HEK293 (cell line): ENCODE measurements around the gene ZNF33A.

Experiments used
- CTCF ChIA-PET: fragments of 350-600 bp; formaldehyde crosslinking; extraction: SDS; loops from one replicate; lab custom pipeline; 2021; ENCODE audit warnings: antibody characterized with exemption; lab: Yijun Ruan, JAX
- POLR2A ChIA-PET: fragments of 300-600 bp; formaldehyde crosslinking; extraction: SDS; loops from one replicate; lab custom pipeline; 2020; ENCODE audit warnings: antibody characterized with exemption, inconsistent platforms; lab: Yijun Ruan, JAX
- H3K27ac ChIP-seq: fragments of 200-500 bp; sonication (Bioruptor generic); 2 replicates; pipeline ENCODE4 v1.5.1; 2014; ENCODE audit warnings: low read depth, low read length, control low read depth, inconsistent platforms; ENCODE audit errors: extremely low read depth
- H3K36me3 ChIP-seq, 2 experiments: fragments of 200-500 bp in 1 of 2; sonication (Bioruptor generic) in 1 of 2; 1 replicate in 1 of 2; 2 replicates in 1 of 2; pipeline ENCODE4 v1.5.1; 2014 to 2017; ENCODE audit warnings: inconsistent platforms in 2 of 2, low read length in 2 of 2; ENCODE audit not compliant: control insufficient read depth in 2 of 2, insufficient read depth in 1 of 2
- H3K4me1 ChIP-seq: fragments of 200-500 bp; sonication (Bioruptor generic); 2 replicates; pipeline ENCODE4 v1.5.1; 2014; ENCODE audit warnings: mild to moderate bottlenecking, low read length, inconsistent platforms; ENCODE audit not compliant: control insufficient read depth, insufficient read depth
- H3K4me3 ChIP-seq: 2 replicates; pipeline ENCODE4 v1.5.1; 2011; ENCODE audit warnings: low read depth, mild to moderate bottlenecking, control low read depth, low read length, moderate library complexity
- H3K9me3 ChIP-seq: fragments of 200-500 bp; sonication (Bioruptor generic); 2 replicates; pipeline ENCODE4 v1.5.1; 2014; ENCODE audit warnings: low read depth, low read length, inconsistent platforms; ENCODE audit not compliant: control insufficient read depth, insufficient read depth
- EGR2 ChIP-seq: fragments of 450-650 bp; formaldehyde crosslinking; IDR thresholded peaks from 2 replicates; pipeline ENCODE4 v1.5.1; 2016; ENCODE audit warnings: low read depth, missing biosample characterization, missing genetic modification characterization
- OVOL3 ChIP-seq: fragments of 450-650 bp; formaldehyde crosslinking; IDR thresholded peaks from 2 replicates; pipeline ENCODE4 v1.5.1; 2016; ENCODE audit warnings: missing biosample characterization, missing genetic modification characterization
- PRDM10 ChIP-seq: fragments of 450-650 bp; formaldehyde crosslinking; IDR thresholded peaks from 2 replicates; pipeline ENCODE4 v1.5.1; 2016; ENCODE audit warnings: missing biosample characterization, missing genetic modification characterization
- SCRT1 ChIP-seq: fragments of 450-650 bp; formaldehyde crosslinking; IDR thresholded peaks from 2 replicates; pipeline ENCODE4 v1.5.1; 2016; ENCODE audit warnings: missing biosample characterization, missing genetic modification characterization, borderline replicate concordance
- SP3 ChIP-seq: fragments of 450-650 bp; formaldehyde crosslinking; IDR thresholded peaks from 2 replicates; pipeline ENCODE4 v1.5.1; 2016; ENCODE audit warnings: missing biosample characterization, missing genetic modification characterization
- TCF7L2 ChIP-seq: IDR thresholded peaks from 2 replicates; pipeline ENCODE4 v1.6.1; 2011; ENCODE audit warnings: low read depth, mild to moderate bottlenecking, inconsistent platforms, low read length, moderate library complexity, borderline replicate concordance
- ZBTB17 ChIP-seq: fragments of 450-650 bp; formaldehyde crosslinking; IDR thresholded peaks from 2 replicates; pipeline ENCODE4 v1.5.1; 2016; ENCODE audit warnings: missing biosample characterization, missing genetic modification characterization
- ZBTB20 ChIP-seq: fragments of 450-650 bp; formaldehyde crosslinking; IDR thresholded peaks from 2 replicates; pipeline ENCODE4 v1.5.1; 2016; ENCODE audit warnings: missing biosample characterization, missing genetic modification characterization
- ZBTB21 ChIP-seq: fragments of 450-650 bp; formaldehyde crosslinking; IDR thresholded peaks from 2 replicates; pipeline ENCODE4 v1.5.1; 2017; ENCODE audit warnings: missing biosample characterization, missing genetic modification characterization
- ZBTB49 ChIP-seq: fragments of 450-650 bp; formaldehyde crosslinking; IDR thresholded peaks from 2 replicates; pipeline ENCODE4 v1.5.1; 2016; ENCODE audit warnings: missing biosample characterization, missing genetic modification characterization, low read depth
- ZBTB6 ChIP-seq: fragments of 450-650 bp; formaldehyde crosslinking; IDR thresholded peaks from 2 replicates; pipeline ENCODE4 v1.5.1; 2017; ENCODE audit warnings: missing biosample characterization, missing genetic modification characterization
- ZBTB7A ChIP-seq: fragments of 450-650 bp; formaldehyde crosslinking; IDR thresholded peaks from 2 replicates; pipeline ENCODE4 v1.5.1; 2016; ENCODE audit warnings: low read depth, missing biosample characterization, missing genetic modification characterization
- ZNF114 ChIP-seq: fragments of 450-650 bp; formaldehyde crosslinking; IDR thresholded peaks from 2 replicates; pipeline ENCODE4 v1.5.0; 2017; ENCODE audit warnings: missing biosample characterization, missing genetic modification characterization
- ZNF132 ChIP-seq: fragments of 450-650 bp; formaldehyde crosslinking; IDR thresholded peaks from 2 replicates; pipeline ENCODE4 v1.5.1; 2017; ENCODE audit warnings: missing biosample characterization, missing genetic modification characterization, borderline replicate concordance
- ZNF184 ChIP-seq: fragments of 450-650 bp; IDR thresholded peaks from 2 replicates; pipeline ENCODE4 v1.5.1; 2018; ENCODE audit warnings: missing biosample characterization, mild to moderate bottlenecking, missing genetic modification characterization
- ZNF202 ChIP-seq: fragments of 450-650 bp; formaldehyde crosslinking; IDR thresholded peaks from 2 replicates; pipeline ENCODE4 v1.5.1; 2016; ENCODE audit warnings: missing biosample characterization, missing genetic modification characterization, borderline replicate concordance
- ZNF354C ChIP-seq: fragments of 450-650 bp; formaldehyde crosslinking; IDR thresholded peaks from 2 replicates; pipeline ENCODE4 v1.5.1; 2016; ENCODE audit warnings: missing biosample characterization, missing genetic modification characterization, low read depth, borderline replicate concordance
- ZNF37A ChIP-seq: fragments of 450-650 bp; IDR thresholded peaks from 2 replicates; pipeline ENCODE4 v1.5.1; 2018; ENCODE audit warnings: missing biosample characterization, missing genetic modification characterization
- ZNF404 ChIP-seq: fragments of 450-650 bp; formaldehyde crosslinking; IDR thresholded peaks from 2 replicates; pipeline ENCODE4 v1.5.1; 2017; ENCODE audit warnings: missing biosample characterization, missing genetic modification characterization
- ZNF449 ChIP-seq: fragments of 450-650 bp; formaldehyde crosslinking; IDR thresholded peaks from 2 replicates; pipeline ENCODE4 v1.5.1; 2017; ENCODE audit warnings: missing biosample characterization, mild to moderate bottlenecking, missing genetic modification characterization, moderate library complexity
- ZNF501 ChIP-seq: fragments of 450-650 bp; formaldehyde crosslinking; IDR thresholded peaks from 2 replicates; pipeline ENCODE4 v1.5.1; 2016; ENCODE audit warnings: missing biosample characterization, missing genetic modification characterization
- ZNF623 ChIP-seq: fragments of 450-650 bp; formaldehyde crosslinking; IDR thresholded peaks from 2 replicates; pipeline ENCODE4 v1.5.1; 2016; ENCODE audit warnings: missing biosample characterization, missing genetic modification characterization
- ZNF701 ChIP-seq: fragments of 450-650 bp; formaldehyde crosslinking; IDR thresholded peaks from 2 replicates; pipeline ENCODE4 v1.5.1; 2016; ENCODE audit warnings: missing biosample characterization, missing genetic modification characterization
- ZSCAN18 ChIP-seq: fragments of 450-650 bp; formaldehyde crosslinking; IDR thresholded peaks from 2 replicates; pipeline ENCODE4 v1.5.1; 2016; ENCODE audit warnings: missing biosample characterization, missing genetic modification characterization
- ZSCAN5A ChIP-seq: fragments of 450-650 bp; formaldehyde crosslinking; IDR thresholded peaks from 2 replicates; pipeline ENCODE4 v1.5.1; 2016; ENCODE audit warnings: missing biosample characterization, missing genetic modification characterization

The ZNF33A gene

GRCh38 chr10:37976091-37976879 is 34.2 kb upstream of the ZNF33A start, which contains the start of gene ZNF25 (continued):
- peak; percentile 75; the same call in 1 of the 2 replicates for TF ChIP-seq ZSCAN5A
- TF ChIP-seq EGR2 (tag by site-specific recombination) = peak; percentile 55
- TF ChIP-seq ZBTB49 (tag by site-specific recombination) = no peak
- no peak for TF ChIP-seq SCRT1
- no peak for TF ChIP-seq ZBTB7A
- TF ChIP-seq ZNF701 (tag by site-specific recombination) = no peak
- peak; percentile 92 for TF ChIP-seq ZBTB20 (tag by site-specific recombination)
- no peak for TF ChIP-seq ZNF132 (tag by site-specific recombination)
- peak; percentile 21; the same call in 1 of the 2 replicates for TF ChIP-seq PRDM10

GRCh38 chr10:37976880-37977203 is 33.6 kb upstream of the ZNF33A start:
- H3K27ac ChIP-seq = no peak overlapping the region
- CTCF ChIA-PET = interaction anchor here (0.5 to 1.2 kb wide), 17 partner anchors 8 to 728 kb away, joined by 3 to 6 read pairs (median 3); partner anchors contain the start of gene ZNF248
- POLR2A ChIA-PET = interaction anchor here (0.6 to 1.2 kb wide), 4 partner anchors 13 to 117 kb away, joined by 3 to 9 read pairs (median 6); partner anchors contain the start of genes ZNF33A and ZNF37A
- 0 out of 2 replicates have a peak, but pooled peaks have one; percentile 6 for TF ChIP-seq ZBTB17 (tag by site-specific recombination)
- no peak for TF ChIP-seq ZBTB21
- no peak for TF ChIP-seq SP3 (tag by site-specific recombination)
- TF ChIP-seq ZNF354C (tag by site-specific recombination) = no peak
- no peak for TF ChIP-seq OVOL3 (tag by site-specific recombination)
- no peak for TF ChIP-seq ZNF202
- no peak for TF ChIP-seq ZBTB6 (tag by site-specific recombination)
- no peak for TF ChIP-seq ZNF184
- TF ChIP-seq ZSCAN18 = no peak
- TF ChIP-seq TCF7L2 = no peak
- no peak for TF ChIP-seq ZNF114 (tag by site-specific recombination)
- TF ChIP-seq ZNF501 (tag by site-specific recombination) = no peak
- no peak for TF ChIP-seq ZNF449 (tag by site-specific recombination)
- TF ChIP-seq ZNF37A (tag by site-specific recombination) = 0 out of 2 replicates have a peak, but pooled peaks have one; percentile 15
- TF ChIP-seq ZNF404 = no peak
- TF ChIP-seq SCRT1 = no peak
- TF ChIP-seq ZNF623 = no peak

More at GRCh38 chr10:37976880-37977203, 33.6 kb upstream of the ZNF33A start:
- no peaks in the 10 kb centered on the region for H3K36me3 ChIP-seq
- H3K4me3 ChIP-seq = peak overlapping the region; percentile 25
- H3K4me1 ChIP-seq = no peaks in the 10 kb centered on the region
- no peaks in the 10 kb centered on the region for H3K9me3 ChIP-seq
